Measurements from ENCODE around the gene TROAP.

TROAP gene

GRCh38 chr12:49340095-49340870, 17.2 kb downstream of the TROAP start:
- TF ChIP-seq CTCF (IDR thresholded peaks at IDR 0.05; ENCODE audit: low read depth, low read length) = no peak
- DNase-seq (ENCODE audit: low read depth in 2 of 2) = no peak
- H3K4me3 ChIP-seq (replicated peaks in 1 of 2; ENCODE audit: low read depth in 2 of 2, low read length in 2 of 2) = no peak overlapping the region

GRCh38 chr12:49340971-49341776, 18.1 kb downstream of the TROAP start:
- no peak overlapping the region for H3K4me3 ChIP-seq (replicated peaks in 1 of 2; ENCODE audit: low read depth in 2 of 2, low read length in 2 of 2)
- no peak for DNase-seq (ENCODE audit: low read depth in 2 of 2)
- no peak for TF ChIP-seq CTCF (IDR thresholded peaks at IDR 0.05; ENCODE audit: low read depth, low read length)

GRCh38 chr12:49341777-49342065, 18.7 kb downstream of the TROAP start:
- DNase-seq (ENCODE audit: low read depth in 2 of 2) = no peak
- TF ChIP-seq CTCF (IDR thresholded peaks at IDR 0.05; ENCODE audit: low read depth, low read length) = no peak
- peak overlapping the region in 1 of 2 donors; percentile 49 for H3K4me3 ChIP-seq (replicated peaks in 1 of 2; ENCODE audit: low read depth in 2 of 2, low read length in 2 of 2)

- DNase-seq (ENCODE audit: low read depth in 2 of 2) = peak; percentile 79 to 80
- TF ChIP-seq CTCF (IDR thresholded peaks at IDR 0.05; ENCODE audit: low read depth, low read length) = peak; percentile 82
- H3K4me3 ChIP-seq (replicated peaks in 1 of 2; ENCODE audit: low read depth in 2 of 2, low read length in 2 of 2) = peak overlapping the region; percentile 47 to 49
Measured at GRCh38 chr12:49342066-49342913, 19.2 kb downstream of the TROAP start.

- TF ChIP-seq CTCF (IDR thresholded peaks at IDR 0.05; ENCODE audit: low read depth, low read length) = no peak
- no peak for DNase-seq (ENCODE audit: low read depth in 2 of 2)
- H3K4me3 ChIP-seq (replicated peaks in 1 of 2; ENCODE audit: low read depth in 2 of 2, low read length in 2 of 2) = peak overlapping the region; percentile 47 to 49
Measured at GRCh38 chr12:49342914-49343731, 20.1 kb downstream of the TROAP start.

GRCh38 chr12:49344486-49345050, 21.5 kb downstream of the TROAP start:
- peak overlapping the region in 1 of 2 donors; percentile 21 for H3K4me3 ChIP-seq (replicated peaks in 1 of 2; ENCODE audit: low read depth in 2 of 2, low read length in 2 of 2)
- TF ChIP-seq CTCF (IDR thresholded peaks at IDR 0.05; ENCODE audit: low read depth, low read length) = no peak
- DNase-seq (ENCODE audit: low read depth in 2 of 2) = no peak
